ENCODE data around the gene CNTD1. TPM values are rescaled to one million over a fixed set of nuclear protein-coding genes. Genes with fewer than 3 reads are reported as not detected.

The CNTD1 gene, protein sequence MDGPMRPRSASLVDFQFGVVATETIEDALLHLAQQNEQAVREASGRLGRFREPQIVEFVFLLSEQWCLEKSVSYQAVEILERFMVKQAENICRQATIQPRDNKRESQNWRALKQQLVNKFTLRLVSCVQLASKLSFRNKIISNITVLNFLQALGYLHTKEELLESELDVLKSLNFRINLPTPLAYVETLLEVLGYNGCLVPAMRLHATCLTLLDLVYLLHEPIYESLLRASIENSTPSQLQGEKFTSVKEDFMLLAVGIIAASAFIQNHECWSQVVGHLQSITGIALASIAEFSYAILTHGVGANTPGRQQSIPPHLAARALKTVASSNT
- total RNA-seq, result 1 to 10 TPM in 1 of 4 donors, under 1 TPM in 1, not detected in 2; 0.09 to 2.9 TPM

GRCh38 chr17:42798383-42799380 is at the start of gene CNTD1, which contains the start of gene COA3:
TSS of gene CNTD1 (plus strand) at chr17:42798861. CDS start at chr17:42799068, 207 bp downstream.
TSS of gene COA3 (minus strand) at chr17:42798704. CDS start at chr17:42798681, 23 bp downstream.
- peak; percentile 89 for ATAC-seq (ENCODE audit: low FRiP score)
- TF ChIP-seq CTCF (IDR thresholded peaks at IDR 0.05), result no peak
- peak; percentile 59 for DNase-seq (ENCODE audit: low spot score)

- DNase-seq (ENCODE audit: low spot score) (no peak), ATAC-seq (ENCODE audit: low FRiP score) (no peak)
- no peak for TF ChIP-seq CTCF (IDR thresholded peaks at IDR 0.05)
These were observed 49.5 kb upstream of the CNTD1 start for GRCh38 chr17:42748908-42749798.

DNA sequence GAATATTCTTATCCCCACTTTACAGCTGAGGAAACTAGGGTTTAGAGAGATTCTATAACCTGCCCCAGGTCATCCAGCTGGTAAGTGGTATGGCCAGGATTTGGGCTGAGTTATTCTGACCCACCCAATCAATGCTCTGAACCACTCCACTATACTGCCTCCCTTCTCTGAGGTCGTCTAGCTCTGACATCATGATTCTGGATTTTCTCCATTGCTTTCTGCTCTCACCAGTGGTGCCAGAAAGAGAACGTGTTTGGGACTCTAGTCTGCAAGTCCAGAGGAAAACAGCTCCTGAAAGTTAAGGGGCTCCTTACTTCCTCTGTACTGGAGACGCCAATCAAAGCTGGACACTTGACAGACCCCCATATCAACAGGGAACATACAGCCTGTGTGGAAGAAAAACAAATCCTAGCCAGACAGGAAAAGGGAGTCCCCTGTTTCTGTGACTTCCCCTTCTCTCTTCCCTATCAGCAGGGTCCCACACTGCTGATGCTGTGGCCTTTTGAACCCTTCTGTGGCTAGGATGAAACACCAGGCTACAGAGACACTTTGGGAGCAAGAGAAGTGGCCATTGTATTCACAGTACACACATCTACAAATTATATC is 47.8 kb upstream of the CNTD1 start:
- no peak for ATAC-seq (ENCODE audit: low FRiP score)
- no peak for DNase-seq (ENCODE audit: low spot score)
- no peak for TF ChIP-seq CTCF (IDR thresholded peaks at IDR 0.05)

- TF ChIP-seq CTCF (IDR thresholded peaks at IDR 0.05), result no peak
- ATAC-seq (ENCODE audit: low FRiP score), result no peak
- DNase-seq (ENCODE audit: low spot score), result no peak
These were observed 47.0 kb upstream of the CNTD1 start for GRCh38 chr17:42751628-42752027.

- DNase-seq (ENCODE audit: low spot score), result no peak
- TF ChIP-seq CTCF (IDR thresholded peaks at IDR 0.05), result no peak
- ATAC-seq (ENCODE audit: low FRiP score), result peak; percentile 46
These were observed 43.9 kb upstream of the CNTD1 start for GRCh38 chr17:42754782-42755181.
